ENCODE data around the gene TMEM120B.
"Not testable (repeated sequence)": the region's sequence is repeated elsewhere in the genome, so short reads cannot be mapped to it uniquely, and the experiment has no call there.

The TMEM120B gene

DNA sequence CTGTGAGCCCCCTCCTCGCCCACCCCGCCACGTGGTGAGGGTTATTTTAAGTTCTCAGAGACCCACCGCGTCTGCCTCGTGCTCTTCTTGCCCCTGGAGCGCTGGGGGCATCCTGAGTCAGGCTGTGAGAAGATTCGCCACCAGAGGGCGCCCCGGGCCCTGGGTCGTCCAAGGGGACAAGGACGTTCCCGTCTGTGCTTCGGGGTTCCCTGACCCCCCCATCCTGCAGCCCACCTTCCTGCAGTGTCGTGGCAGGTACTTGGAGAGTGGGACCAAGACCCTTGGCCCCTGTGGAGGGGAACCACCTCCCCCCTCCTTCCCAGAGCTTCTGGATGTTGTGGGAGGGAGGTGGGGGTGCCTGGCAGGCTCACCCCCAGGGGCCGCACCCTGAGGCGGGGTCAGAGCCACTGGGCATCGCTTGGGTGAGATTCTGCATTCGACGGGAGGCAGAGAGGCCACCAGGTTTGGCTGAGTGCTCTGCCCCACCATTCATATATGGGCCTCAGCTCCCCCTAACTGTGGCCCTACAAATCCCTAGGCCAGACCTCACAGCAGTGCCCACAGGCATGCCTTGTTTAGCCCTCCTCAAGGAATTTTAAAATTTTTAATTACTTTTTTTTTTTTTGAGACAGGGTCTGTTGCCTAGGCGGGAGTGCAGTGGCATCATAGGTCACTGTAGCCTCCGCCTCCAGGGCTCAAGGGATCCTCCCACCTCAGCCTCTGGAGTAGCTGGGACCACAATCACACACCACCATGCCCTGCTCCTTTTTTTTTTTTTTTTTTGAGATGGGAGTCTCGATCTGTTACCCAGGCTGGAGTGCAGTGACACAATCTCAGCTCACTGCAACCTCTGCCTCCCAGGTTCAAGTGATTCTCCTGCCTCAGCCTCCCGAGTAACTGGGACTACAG, 63.9 kb downstream of the TMEM120B start:
- no peak for DNase-seq

DNA sequence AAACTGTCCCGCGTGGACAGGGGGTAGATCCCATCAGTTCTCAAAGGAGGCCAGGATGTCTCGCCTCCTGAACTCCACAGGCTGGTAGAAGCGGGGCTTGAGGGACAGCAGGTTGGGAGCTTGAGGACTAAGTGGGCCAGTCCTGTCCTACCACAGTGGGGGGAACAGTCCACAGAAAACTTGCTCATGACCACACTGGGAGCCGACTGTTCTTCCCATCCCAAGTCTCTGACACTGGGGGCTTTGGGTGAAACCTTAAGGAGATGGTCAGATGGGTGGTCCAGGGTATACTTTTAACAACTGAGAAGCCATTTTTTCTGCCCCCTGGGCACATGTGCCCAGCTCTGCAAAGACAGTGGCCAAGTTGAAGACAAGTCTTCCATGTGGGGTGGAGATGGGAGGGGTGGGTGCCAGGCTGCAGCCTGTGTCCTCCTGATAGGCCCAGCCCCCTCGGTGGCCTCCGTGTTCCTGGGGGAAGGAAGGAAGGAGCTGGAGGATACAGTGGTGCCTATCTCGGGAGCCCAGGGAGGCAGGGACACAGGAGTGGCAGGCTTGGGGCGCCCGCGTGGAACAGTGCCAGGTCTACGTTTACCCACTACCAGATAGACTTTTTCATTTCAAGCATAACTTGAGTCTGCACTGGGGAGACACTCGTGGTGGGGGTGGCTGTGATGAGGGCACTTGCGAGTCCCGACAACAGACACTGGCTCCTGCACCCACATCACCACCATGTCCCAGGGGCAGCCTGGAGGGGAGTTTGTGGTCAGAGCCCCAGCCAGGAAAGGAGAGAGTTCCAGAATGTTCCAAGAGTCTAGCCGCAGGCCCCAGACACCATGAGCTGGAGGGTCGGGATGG, 66.2 kb downstream of the TMEM120B start:
- no peak for DNase-seq

DNA sequence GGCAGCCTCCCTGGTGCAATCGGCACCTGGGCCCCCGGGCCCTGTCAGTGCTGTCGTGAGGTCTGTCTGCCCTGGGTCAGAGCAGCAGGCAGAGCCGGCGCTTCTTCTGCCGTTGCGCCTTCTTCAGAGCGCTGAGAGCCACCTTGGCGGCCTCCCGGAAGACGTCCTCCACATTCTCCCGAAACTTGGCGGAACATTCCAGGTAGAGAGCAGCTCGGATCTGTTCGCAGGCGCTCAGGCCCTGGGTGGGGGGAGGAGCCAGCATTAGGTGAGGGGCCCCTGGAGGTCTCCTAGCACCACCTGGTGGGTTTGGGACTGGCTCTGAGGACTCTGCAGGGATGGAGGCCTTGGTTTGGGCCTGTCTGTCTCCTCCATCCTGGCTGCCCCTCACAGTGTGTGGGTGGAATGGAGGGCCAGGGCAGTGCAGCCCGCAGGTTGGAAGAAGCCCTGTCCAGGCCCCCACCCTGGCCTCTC, 66.9 kb downstream of the TMEM120B start:
- no peak for DNase-seq

DNA sequence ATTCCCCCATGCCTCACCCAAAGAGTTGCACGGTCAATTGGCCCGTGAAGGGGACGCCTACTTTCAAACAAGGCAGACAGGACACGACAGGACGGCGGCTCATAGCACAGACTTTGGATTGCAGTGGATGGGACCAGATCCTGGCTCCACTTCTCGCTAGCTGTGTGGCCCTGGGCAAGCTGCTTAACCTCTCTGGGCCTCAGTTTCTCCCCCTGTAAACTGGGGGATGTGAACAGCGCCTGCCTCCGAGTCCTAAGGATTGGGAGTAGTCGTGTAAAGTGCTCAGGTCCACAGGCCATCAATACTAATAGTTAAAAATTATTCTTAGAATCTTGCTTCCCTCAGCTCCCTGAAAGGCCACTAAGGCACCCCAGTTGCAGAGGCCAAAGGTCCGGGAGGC, 67.9 kb downstream of the TMEM120B start:
- no peak for DNase-seq

DNA sequence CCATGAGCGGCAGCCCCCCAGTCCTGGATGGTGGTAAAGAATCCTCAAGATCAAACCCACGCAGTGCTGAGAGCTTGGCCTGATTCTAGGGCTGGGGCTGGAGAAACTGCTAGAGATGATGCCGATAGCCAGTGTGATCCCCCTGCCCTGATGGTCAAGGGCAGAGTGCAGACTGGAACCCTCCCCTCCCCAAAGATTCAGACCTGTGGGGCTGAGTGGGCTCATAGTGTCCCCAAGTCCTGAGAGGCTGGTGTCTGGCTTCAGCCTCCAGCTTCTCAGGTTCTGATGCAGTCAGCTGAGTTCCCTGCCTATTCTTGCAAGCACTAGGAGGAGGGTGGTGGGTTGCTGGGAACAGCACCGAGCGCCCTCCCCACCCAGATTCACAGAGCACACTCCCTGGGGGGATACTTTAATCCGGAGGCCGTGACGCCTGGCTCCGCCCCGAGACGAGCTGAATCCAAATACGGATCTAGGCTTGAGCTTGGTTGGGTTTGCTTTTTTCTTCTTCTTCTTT, 69.0 kb downstream of the TMEM120B start:
- peak; percentile 69 for DNase-seq

DNA sequence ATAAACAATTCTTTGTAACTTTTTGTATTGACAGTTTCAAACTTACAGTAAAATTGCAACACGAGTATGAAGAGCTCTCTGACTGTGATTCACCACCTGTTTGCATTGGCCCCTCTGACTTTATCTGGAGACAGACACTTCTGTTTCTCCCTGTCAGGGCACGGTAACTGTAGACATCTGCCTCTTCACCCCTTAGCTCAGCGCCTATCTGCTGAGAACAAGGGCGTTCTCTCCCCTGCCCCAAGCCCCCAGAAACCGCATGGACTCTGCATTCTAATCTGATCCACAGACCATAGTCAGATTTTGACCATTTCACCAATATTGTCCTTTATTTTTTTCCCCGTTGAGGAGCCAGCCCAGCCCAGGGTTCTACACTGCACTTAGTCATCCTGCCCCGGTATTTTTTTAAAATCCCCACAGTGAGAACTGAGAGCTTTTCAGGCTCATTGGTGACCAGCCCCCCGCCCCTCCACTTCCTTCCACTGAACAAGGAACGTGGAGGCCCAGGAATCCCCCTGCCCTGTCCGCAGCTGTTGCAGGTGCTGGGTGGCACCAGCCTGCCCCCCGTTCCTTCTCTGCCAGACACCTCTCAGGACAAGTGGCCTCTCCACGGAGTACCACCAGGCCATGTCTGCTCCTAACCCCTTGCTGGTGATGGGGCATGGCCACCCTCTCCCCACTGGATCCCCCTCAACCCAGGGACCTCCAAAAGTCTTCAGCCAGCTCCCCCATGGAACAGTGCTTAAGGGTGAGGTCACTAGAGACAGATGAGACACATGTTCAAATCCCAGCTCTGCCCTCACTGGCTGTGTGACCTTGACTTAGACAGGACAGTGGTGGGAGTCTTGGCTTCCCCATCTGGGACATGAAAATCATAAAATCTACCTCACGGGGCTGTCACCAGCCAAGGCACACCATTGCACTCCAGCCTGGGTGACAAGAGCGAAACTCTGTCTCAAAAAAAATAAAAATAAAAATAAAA, 69.7 kb downstream of the TMEM120B start:
- DNase-seq, result peak; percentile 69

DNA sequence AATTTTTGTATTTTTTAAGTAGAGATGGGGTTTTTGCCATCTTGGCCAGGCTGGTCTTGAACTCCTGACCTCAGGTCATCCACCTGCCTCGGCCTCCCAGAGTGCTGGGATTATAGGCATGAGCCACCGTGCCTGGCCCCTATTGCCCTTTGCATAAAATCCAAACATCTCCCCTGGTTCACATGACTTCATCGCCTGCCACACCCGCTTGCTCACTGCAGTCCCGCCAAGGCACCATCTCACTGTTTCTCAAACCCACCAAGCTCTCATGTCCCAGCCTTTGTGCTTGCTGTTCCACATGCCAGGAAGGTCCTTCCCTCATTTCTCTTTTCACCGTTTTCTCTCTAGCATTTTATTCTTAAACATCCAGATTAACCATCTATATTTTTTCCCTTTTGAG, 71.2 kb downstream of the TMEM120B start:
- no peak for DNase-seq

DNA sequence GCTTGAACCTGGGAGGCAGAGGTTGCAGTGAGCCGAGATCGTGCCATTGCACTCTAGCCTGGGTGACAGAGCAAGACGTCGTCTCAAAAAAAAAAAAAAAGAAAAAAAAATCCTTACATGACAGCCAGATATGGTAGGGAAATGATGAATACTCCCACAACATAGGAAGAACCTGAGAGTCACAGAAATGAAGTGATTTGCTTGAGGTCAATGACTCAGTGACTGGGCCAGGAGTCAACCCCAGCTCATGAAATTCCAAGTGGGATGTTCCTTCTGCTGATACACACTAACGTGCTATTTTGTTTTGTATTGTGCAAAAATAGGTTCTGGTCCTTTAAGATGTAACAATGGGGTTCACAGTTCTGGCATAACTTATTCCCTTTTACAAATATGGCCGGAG, 71.9 kb downstream of the TMEM120B start:
- no peak for DNase-seq

DNA sequence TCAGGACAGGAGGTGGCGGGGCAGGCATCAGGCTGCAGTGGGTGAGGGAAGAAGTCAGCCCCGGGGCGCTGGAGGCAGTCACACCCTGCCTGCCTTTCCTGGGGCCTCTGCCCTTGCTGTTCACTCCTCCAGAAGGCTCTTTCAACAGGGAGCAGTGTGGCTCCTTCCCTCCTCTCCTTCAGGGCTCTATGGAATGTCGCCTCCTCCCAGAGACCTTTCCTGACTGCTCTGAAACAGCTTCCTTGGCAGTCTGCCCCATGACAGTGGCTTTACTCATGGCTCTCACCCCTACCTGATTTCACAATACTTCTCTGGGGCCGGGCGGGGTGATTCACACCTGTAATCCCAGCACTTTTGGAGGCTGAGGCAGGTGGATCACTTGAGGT, 73.9 kb downstream of the TMEM120B start:
- peak; percentile 37 for DNase-seq

DNA sequence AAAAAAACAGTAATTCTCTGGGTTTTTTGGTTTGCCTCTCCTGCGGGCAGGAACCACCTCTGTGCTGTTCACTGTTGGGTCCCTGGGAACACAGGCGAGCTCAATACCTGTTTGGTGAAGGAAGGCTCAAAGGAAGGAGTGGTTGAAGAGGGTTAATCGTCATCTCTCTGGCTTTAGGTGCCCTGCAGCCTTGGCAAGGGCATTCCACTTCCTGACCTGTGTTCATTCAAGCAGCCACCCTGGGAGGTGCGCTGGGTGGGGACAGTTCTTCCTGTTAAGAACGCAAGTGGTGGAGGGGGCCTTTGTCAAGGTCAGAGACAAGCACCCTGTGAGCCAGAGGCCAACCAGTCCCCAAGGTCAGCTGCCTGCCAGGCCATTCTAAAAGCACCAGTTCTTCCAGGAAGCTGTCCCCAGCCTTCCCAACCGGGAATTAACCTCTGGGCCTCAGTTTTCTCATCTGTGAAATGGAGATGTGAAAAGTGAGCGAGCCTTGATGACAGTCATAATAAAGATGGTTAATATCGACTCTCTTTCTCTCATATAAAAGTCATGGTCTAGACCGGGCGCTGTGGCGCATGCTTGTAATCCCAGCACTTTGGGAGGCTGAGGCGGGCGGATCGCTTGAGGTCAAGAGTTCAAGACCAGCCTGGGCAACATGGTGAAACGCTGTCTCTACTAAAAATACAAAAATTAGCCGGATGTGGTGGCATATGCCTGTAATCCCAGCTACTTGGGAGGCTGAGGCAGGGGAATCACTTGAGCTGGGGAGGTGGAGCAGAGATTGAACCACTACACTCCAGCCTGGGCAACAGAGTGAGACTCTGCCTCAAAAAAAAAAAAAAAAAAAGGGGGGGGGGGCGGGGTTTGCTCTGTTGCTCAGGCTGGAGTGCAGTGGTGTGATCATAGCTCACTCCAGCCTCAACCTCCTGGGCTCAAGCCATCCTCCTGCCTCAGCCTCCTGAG, 74.8 kb downstream of the TMEM120B start:
- no peak for DNase-seq

DNA sequence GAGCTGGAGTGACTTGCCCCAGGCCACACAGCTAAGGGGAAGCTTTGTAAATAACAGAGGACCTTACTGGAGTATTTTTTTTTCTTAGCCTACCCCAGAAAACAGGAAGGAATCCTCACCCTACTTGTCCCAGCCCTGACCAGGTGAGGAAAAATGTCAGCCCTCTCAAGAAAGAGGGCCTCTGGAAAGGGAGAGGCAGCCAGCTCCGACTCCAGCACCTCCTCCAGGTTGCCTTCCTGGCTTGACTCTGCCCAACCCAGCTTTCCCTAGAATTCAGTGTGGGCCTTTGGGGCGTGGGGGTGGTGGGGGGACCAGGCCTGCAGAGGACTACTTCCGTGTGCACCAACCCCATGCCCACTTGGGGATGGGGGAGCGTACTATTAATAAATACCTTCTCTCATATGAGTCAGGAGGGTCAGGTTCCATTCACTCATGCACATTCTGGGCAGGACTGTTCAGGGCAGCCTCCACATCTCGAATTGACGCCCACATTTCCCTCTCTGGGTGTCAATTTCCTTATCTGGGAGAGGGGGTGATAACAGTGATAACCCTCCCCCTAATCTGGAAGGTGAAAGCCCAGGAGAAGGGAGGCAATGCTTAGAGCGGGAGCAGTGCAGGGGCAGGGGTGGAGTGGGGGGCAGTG, 75.7 kb downstream of the TMEM120B start:
- no peak for DNase-seq

DNA sequence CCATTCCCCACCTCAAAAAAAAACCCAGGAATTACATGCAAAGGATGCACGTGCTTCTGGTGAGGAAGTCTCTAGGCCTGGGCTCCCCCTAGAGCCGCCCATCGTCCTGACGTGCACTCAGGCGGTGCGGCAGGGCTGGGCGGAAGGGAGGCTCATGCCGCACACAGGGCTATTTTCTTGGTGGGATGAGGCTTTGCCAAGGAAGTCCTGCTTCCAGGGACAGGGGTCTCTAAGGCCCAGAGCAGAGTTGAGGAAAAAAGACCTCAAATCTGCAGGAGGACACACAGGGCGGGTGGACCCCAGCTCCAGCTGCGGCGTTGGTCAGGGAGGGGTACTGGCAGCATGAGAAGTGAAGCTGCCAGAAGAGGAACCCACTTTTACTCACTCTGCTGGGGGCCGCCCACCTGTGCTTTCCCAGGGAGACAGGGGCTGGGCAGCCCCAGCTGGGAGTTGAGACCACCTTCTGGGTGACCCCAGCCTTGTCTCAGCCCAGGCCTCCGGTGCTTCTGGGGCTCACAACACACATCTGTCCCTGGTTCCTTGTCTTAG, 76.8 kb downstream of the TMEM120B start:
- no peak for DNase-seq

DNA sequence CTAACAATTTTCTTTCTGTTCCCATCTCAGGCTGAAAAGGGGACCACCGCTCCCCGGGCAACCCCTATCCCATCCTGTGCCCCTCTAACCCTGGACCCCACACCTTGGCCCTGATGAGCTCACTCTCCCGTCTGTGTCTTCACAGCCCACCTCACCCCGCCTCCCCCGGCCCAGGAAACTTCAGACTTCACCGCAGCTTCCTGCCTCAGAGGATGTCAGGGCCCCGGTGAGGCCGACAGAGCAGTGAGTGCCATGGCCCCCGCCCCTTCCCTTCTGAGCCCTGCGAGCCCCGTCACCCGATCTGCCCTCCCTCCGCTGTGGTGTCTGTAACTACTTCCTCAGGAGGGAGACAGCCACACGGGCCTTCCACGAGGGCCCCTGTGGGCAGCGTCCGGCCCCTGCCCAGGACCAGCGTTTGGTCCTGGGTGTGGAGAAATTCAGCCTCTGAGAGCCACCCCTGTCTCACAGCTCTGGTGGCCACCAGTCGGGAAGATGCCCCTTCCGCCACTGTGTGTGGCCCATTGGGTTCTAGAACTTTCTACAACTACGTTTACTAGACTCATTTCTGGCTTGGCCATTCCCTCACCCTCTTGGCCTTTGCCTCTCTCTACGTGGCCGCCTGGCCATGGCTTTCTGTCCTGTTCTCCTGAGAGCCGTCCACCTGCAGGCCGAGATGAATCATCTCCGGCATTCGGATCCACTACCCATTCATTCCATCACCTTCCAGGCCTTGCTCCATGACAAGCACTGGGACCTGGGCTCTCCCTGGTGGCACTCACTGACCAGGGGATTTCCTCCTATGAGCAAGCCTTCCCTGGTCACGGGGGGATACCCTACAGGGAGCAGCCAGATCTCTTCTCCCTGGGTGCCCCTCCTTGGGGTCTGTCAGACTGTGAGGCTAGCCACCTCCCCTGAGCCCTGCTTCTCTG, 77.5 kb downstream of the TMEM120B start:
- no peak for DNase-seq

DNA sequence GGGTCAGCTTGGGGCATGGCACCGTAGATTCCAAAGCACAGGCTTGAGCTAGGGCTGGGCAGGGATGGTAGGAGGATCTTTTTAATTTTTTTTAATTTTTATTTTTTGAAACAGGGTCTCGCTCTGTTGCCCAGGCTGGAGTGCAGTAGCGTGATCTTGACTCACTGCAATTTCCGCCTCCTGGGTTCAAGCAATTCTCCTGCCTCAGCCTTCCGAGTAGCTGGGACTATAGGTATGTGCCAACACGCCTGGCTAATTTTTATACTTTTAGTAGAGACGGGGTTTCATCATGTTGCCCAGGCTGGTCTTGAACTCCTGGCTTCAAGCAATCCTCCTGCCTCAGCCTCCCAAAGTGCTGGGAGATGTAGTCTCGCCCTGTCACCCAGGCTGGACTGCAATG, 78.2 kb downstream of the TMEM120B start:
- DNase-seq, result not testable (repeated sequence)

DNA sequence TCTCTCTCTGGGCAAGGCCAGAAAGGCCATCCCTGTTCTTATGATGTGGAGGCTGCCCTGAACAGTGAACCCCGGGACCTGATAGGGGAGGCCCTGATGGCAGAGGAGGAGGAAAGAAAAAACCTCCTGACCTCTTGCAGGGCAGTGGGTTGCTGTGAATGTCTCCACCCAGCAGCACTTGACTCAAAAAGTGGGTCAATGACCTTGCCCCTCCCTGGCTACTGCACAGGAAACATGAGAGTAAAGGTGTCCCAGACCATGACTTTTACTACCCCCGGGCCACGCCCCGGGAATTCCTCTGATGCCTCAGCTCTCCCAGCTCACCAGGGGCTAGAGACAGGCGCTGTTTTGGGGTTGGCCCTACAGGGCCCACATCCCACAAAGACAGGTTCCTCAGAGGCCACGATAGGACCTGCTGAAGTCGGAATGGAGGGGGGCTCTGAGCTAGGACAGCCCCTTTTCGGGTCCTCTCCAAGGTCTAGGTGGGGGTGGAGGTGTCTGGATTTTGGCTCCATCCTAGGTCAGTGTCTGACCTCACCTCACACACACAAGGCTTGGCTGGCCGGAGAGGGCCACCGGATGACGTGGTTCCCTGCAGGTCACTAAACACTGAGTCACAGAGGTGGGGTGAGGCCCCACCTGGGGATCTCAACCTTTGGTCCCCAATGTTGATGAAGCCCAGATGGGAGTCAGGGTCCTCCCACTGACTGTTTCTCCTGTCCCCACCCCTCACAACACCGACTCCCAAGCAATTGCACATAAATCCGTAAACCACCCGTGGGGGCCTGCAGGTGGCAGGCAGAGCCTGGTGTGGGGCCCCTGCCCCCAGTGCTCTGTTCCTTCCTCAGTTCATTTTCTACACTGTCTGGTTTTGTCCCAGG, 79.4 kb downstream of the TMEM120B start:
- no peak for DNase-seq

DNA sequence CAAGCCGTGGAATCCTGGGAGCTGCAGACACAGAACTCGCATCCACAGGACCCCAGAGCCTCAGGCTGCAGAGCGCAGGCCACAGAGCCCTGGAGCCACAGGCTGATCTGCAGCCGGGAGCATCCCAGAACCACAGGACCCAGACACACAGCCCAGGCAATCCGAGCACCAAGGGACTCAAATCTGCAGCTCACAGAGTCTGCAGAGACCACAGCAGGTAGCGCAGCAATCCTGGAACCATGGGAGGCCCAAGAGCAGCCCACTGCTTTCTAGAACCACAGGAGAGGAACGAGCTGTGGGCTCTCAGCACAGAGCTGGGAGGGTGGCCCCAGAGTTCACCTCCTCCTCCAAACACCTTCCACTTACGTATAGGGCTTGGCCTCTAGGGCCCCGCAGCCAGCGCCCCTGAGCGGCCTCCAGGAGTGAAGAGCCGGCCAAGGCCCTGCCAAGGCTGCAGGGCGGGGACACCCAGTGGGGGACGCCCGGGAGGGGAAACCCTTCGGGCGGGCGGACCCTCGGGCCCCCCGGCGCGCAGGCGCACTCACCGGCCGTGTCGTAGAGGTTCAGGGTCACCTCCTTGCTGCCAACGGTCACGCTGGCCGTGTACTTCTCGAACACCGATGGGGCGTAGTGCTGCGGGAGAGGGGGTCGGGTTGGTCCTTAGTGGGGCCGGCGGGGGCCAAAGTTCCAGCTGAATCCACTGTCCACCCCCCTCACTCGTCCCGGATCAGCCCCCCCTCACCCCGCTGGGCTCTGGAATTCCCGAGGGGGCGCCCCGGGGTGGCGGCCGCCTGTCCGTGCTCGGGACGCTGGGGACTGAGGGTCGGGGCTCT, 80.3 kb downstream of the TMEM120B start:
- no peak for DNase-seq

DNA sequence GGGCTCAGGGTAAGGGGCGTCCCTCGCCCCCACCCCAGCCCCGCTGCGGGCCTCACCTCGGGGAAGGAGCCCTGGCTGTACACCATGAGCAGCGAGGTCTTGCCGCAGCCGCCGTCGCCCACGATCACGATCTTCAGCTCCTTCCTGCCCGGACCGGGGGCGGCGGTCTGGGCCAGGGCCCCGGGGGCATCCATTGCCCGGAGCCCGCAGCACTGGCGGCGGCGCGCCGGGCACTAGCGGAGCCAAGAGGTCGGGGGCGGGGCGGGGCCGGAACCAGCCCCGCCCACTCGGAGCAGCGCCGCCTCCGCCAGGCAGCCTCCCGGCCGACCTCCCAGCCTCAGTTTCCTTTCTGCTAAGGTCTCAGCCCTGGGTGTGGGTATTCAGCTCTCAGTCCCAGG, 80.9 kb downstream of the TMEM120B start, which contains the start of gene RHOF:
Gene RHOF (minus strand): TSS at position 249 of the 398 bp plus-strand sequence. CDS start 55 bp downstream, at position 194.
- no peak for DNase-seq

All from NCI-H2171 treated with DMSO at 0.1 percent for 48 hours (cell line).